Stimulated activated naive CD4-positive, alpha-beta T cell (primary cell): ENCODE measurements around the gene ARHGEF5.

Source experiments
- DNase-seq, 6 experiments: peaks; one replicate each; lab custom pipeline; 2025; lab: John Stamatoyannopoulos, UW

The ARHGEF5 gene

GRCh38 chr7:144428431-144428830 is 73.2 kb downstream of the ARHGEF5 start:
- no peak for DNase-seq
